HEK293 (cell line): ENCODE data around the gene GPR155.

ENCODE experiments used
- CTCF ChIA-PET: fragments of 350-600 bp; formaldehyde crosslinking; extraction: SDS; loops from one replicate; lab custom pipeline; 2021; ENCODE audit warnings: antibody characterized with exemption; lab: Yijun Ruan, JAX
- POLR2A ChIA-PET: fragments of 300-600 bp; formaldehyde crosslinking; extraction: SDS; loops from one replicate; lab custom pipeline; 2020; ENCODE audit warnings: antibody characterized with exemption, inconsistent platforms; lab: Yijun Ruan, JAX
- H3K27ac ChIP-seq: fragments of 200-500 bp; sonication (Bioruptor generic); 2 replicates; pipeline ENCODE4 v1.5.1; 2014; ENCODE audit warnings: low read depth, low read length, control low read depth, inconsistent platforms; ENCODE audit errors: extremely low read depth
- H3K36me3 ChIP-seq, 2 experiments: fragments of 200-500 bp in 1 of 2; sonication (Bioruptor generic) in 1 of 2; 1 replicate in 1 of 2; 2 replicates in 1 of 2; pipeline ENCODE4 v1.5.1; 2014 to 2017; ENCODE audit warnings: inconsistent platforms in 2 of 2, low read length in 2 of 2; ENCODE audit not compliant: control insufficient read depth in 2 of 2, insufficient read depth in 1 of 2
- H3K4me1 ChIP-seq: fragments of 200-500 bp; sonication (Bioruptor generic); 2 replicates; pipeline ENCODE4 v1.5.1; 2014; ENCODE audit warnings: mild to moderate bottlenecking, low read length, inconsistent platforms; ENCODE audit not compliant: control insufficient read depth, insufficient read depth
- H3K4me3 ChIP-seq: 2 replicates; pipeline ENCODE4 v1.5.1; 2011; ENCODE audit warnings: low read depth, mild to moderate bottlenecking, control low read depth, low read length, moderate library complexity
- H3K9me3 ChIP-seq: fragments of 200-500 bp; sonication (Bioruptor generic); 2 replicates; pipeline ENCODE4 v1.5.1; 2014; ENCODE audit warnings: low read depth, low read length, inconsistent platforms; ENCODE audit not compliant: control insufficient read depth, insufficient read depth
- BCL11A ChIP-seq: fragments of 450-650 bp; formaldehyde crosslinking; IDR thresholded peaks from 2 replicates; pipeline ENCODE4 v1.5.1; 2016; ENCODE audit warnings: low read depth, missing biosample characterization, missing genetic modification characterization
- ZBTB21 ChIP-seq: fragments of 450-650 bp; formaldehyde crosslinking; IDR thresholded peaks from 2 replicates; pipeline ENCODE4 v1.5.1; 2017; ENCODE audit warnings: missing biosample characterization, missing genetic modification characterization
- ZBTB8A ChIP-seq: fragments of 450-650 bp; formaldehyde crosslinking; IDR thresholded peaks from 2 replicates; pipeline ENCODE4 v1.5.1; 2016; ENCODE audit warnings: missing biosample characterization, missing genetic modification characterization
- ZFHX2 ChIP-seq: fragments of 450-650 bp; formaldehyde crosslinking; conservative IDR thresholded peaks from 2 replicates; pipeline ENCODE4 v1.5.1; 2016; ENCODE audit warnings: missing biosample characterization, missing genetic modification characterization
- ZFP37 ChIP-seq: fragments of 450-650 bp; formaldehyde crosslinking; IDR thresholded peaks from 2 replicates; pipeline ENCODE4 v1.5.1; 2016; ENCODE audit warnings: missing biosample characterization, missing genetic modification characterization
- ZFP69B ChIP-seq: fragments of 450-650 bp; formaldehyde crosslinking; IDR thresholded peaks from 2 replicates; pipeline ENCODE4 v1.5.1; 2016; ENCODE audit warnings: missing biosample characterization, missing genetic modification characterization
- ZNF274 ChIP-seq, 2 experiments: fragments of 200-500 bp in 1 of 2; fragments of 450-650 bp in 1 of 2; sonication (Bioruptor generic) in 1 of 2; formaldehyde crosslinking in 1 of 2; IDR thresholded peaks; 2 replicates each; pipeline versions ENCODE4 v1.5.1 to v1.6.1; 2014 to 2016; ENCODE audit warnings: borderline replicate concordance in 1 of 2, inconsistent platforms in 1 of 2, low read length in 1 of 2, missing biosample characterization in 1 of 2, missing genetic modification characterization in 1 of 2
- ZNF350 ChIP-seq: fragments of 450-650 bp; formaldehyde crosslinking; IDR thresholded peaks from 2 replicates; pipeline ENCODE4 v1.5.0; 2017; ENCODE audit warnings: missing biosample characterization, mild to moderate bottlenecking, missing genetic modification characterization
- ZNF404 ChIP-seq: fragments of 450-650 bp; formaldehyde crosslinking; IDR thresholded peaks from 2 replicates; pipeline ENCODE4 v1.5.1; 2017; ENCODE audit warnings: missing biosample characterization, missing genetic modification characterization
- ZNF561 ChIP-seq: fragments of 450-650 bp; IDR thresholded peaks from 2 replicates; pipeline ENCODE4 v1.5.1; 2018; ENCODE audit warnings: missing biosample characterization, missing genetic modification characterization, borderline replicate concordance
- ZNF621 ChIP-seq: fragments of 450-650 bp; formaldehyde crosslinking; IDR thresholded peaks from 2 replicates; pipeline ENCODE4 v1.5.1; 2017; ENCODE audit warnings: missing biosample characterization, missing genetic modification characterization
- TF ChIP-seq, protein P1 (sequence below): fragments of 450-650 bp; formaldehyde crosslinking; IDR thresholded peaks from 2 replicates; pipeline ENCODE4; 2016; ENCODE audit warnings: missing biosample characterization, missing genetic modification characterization
- TF ChIP-seq, protein P2 (sequence below): fragments of 450-650 bp; IDR thresholded peaks from 2 replicates; pipeline ENCODE4 v1.5.1; 2018; ENCODE audit warnings: missing biosample characterization, mild to moderate bottlenecking, missing genetic modification characterization
- TF ChIP-seq, protein P3 (sequence below): fragments of 450-650 bp; formaldehyde crosslinking; IDR thresholded peaks from 2 replicates; pipeline ENCODE4 v1.5.1; 2016; ENCODE audit warnings: missing biosample characterization, missing genetic modification characterization
- TF ChIP-seq, protein P4 (sequence below): fragments of 450-650 bp; formaldehyde crosslinking; IDR thresholded peaks from 2 replicates; pipeline ENCODE4 v1.5.1; 2017; ENCODE audit warnings: missing biosample characterization, missing genetic modification characterization
- TF ChIP-seq, protein P5 (sequence below): fragments of 450-650 bp; formaldehyde crosslinking; IDR thresholded peaks from 2 replicates; pipeline ENCODE4 v1.5.1; 2016; ENCODE audit warnings: missing biosample characterization, missing genetic modification characterization
- TF ChIP-seq, protein P6 (sequence below): fragments of 450-650 bp; formaldehyde crosslinking; IDR thresholded peaks from 2 replicates; pipeline ENCODE4 v1.5.1; 2016; ENCODE audit warnings: missing biosample characterization, missing genetic modification characterization

Gene GPR155

DNA sequence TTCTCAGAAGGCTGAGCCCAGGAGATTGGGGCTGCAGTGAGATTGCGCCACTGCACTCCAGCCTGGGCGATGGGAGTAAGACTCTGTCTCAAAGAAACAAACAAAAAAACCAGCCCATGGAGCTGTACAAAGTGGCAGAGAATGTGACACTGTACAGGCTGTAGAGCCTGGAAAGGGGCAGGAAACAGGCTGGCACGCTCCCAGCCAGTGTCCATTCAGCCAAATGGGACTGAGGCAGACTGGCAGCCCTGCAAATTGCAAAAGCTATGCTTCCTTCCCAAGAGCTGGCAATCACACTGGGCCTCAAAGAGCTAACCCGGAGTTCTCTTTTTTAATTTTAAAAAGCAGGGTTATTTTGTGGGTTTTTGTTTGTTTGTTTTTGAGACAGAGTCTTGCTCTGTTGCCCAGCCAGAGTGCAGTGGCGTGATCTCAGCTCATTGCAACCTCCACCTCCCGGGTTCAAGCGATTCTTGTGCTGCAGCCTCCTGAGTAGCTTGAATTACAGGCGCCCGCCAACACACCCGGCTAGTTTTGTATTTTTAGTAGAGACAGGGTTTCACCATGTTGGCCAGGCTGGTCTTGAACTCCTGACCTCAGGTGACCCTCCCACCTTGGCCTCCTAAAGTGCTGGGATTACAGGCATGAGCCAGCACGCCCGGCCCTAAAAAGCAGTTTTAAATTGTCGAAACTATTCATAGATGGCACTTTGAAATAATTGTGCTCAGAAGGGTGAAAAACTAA lies 48.5 kb downstream of the GPR155 start (continued):
- TF ChIP-seq, protein P1, sequence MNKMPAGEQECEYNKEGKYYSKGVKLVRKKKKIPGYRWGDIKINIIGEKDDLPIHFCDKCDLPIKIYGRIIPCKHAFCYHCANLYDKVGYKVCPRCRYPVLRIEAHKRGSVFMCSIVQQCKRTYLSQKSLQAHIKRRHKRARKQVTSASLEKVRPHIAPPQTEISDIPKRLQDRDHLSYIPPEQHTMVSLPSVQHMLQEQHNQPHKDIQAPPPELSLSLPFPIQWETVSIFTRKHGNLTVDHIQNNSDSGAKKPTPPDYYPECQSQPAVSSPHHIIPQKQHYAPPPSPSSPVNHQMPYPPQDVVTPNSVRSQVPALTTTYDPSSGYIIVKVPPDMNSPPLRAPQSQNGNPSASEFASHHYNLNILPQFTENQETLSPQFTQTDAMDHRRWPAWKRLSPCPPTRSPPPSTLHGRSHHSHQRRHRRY (tag by site-specific recombination), result no peak

DNA sequence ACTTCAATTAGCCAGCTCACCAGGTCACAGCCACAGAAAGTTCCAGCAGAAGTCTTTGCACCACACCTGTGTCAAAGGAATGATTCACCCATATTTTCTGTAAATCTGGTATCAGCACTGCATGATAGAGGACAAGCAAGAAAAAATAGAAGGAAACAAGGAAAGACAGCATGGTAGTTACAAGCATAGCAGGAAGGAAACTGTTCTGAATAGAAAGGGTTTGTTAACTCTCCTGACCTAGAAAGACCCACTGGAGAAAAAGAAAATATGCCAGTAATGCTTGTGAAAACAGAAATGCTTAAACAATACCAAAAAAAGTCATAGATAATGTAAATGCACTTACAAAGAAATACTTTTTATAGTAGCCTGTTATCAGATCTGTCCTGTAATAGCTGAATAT lies 50.5 kb downstream of the GPR155 start:
- H3K4me1 ChIP-seq, result no peaks in the 10 kb centered on the region
- CTCF ChIA-PET, result no interaction called here
- no peaks in the 10 kb centered on the region for H3K9me3 ChIP-seq
- H3K4me3 ChIP-seq, result no peak overlapping the region
- H3K27ac ChIP-seq, result no peak overlapping the region
- POLR2A ChIA-PET, result no interaction called here
- H3K36me3 ChIP-seq, result peaks cover 4 to 19% of the 10 kb centered on the region in 2 experiments; a peak in 2 of 3 replicates
- TF ChIP-seq ZFHX2 (tag by site-specific recombination) (no peak), ZBTB21 (tag by site-specific recombination) (no peak), ZFP69B (tag by site-specific recombination) (no peak), ZNF404 (tag by site-specific recombination) (no peak), ZNF274 (IDR thresholded peaks at IDR 0.05; ENCODE audit: low read length) (no peak), ZNF274 (tag by site-specific recombination; IDR thresholded peaks at IDR 0.05; ENCODE audit: borderline replicate concordance) (no peak)
- TF ChIP-seq, protein P2, sequence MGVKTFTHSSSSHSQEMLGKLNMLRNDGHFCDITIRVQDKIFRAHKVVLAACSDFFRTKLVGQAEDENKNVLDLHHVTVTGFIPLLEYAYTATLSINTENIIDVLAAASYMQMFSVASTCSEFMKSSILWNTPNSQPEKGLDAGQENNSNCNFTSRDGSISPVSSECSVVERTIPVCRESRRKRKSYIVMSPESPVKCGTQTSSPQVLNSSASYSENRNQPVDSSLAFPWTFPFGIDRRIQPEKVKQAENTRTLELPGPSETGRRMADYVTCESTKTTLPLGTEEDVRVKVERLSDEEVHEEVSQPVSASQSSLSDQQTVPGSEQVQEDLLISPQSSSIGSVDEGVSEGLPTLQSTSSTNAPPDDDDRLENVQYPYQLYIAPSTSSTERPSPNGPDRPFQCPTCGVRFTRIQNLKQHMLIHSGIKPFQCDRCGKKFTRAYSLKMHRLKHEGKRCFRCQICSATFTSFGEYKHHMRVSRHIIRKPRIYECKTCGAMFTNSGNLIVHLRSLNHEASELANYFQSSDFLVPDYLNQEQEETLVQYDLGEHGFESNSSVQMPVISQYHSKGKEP (tag by site-specific recombination), result no peak
- TF ChIP-seq, protein P3, sequence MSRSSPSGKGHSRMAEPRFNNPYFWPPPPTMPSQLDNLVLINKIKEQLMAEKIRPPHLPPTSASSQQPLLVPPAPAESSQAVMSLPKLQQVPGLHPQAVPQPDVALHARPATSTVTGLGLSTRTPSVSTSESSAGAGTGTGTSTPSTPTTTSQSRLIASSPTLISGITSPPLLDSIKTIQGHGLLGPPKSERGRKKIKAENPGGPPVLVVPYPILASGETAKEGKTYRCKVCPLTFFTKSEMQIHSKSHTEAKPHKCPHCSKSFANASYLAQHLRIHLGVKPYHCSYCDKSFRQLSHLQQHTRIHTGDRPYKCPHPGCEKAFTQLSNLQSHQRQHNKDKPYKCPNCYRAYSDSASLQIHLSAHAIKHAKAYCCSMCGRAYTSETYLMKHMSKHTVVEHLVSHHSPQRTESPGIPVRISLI (tag by site-specific recombination), result no peak

DNA sequence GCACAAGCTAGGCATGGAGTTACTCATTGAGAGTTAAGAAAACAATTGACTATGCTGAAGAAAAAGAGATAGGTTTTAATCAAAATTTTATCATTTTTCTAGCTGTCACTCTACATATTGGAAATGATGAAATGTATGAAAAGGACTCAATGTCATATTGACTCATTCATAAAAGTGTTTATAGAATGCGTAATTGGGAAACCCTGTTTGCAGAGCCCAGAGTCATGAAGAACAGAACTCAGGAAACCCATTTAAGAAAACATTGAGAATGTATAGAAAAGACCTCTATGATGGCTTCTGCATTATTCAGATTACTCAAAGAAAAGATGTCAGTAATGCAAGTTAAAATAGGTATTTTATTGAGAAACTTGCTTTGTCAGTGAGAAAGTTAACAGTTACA lies 54.9 kb downstream of the GPR155 start:
- Histone ChIP-seq H3K36me3 (peaks cover 20 to 51% of the 10 kb centered on the region in 2 experiments), H3K9me3 (no peaks in the 10 kb centered on the region), H3K4me1 (no peaks in the 10 kb centered on the region), H3K27ac (no peak overlapping the region), H3K4me3 (no peak overlapping the region)
- ChIA-PET POLR2A (no interaction called here), CTCF (no interaction called here)
- TF ChIP-seq ZNF404 (tag by site-specific recombination) (no peak), ZFP37 (no peak), ZNF350 (tag by site-specific recombination) (no peak), BCL11A (tag by site-specific recombination) (no peak), ZNF561 (tag by site-specific recombination) (no peak), ZBTB8A (tag by site-specific recombination) (no peak), ZNF621 (tag by site-specific recombination) (no peak)
- TF ChIP-seq, protein P4, sequence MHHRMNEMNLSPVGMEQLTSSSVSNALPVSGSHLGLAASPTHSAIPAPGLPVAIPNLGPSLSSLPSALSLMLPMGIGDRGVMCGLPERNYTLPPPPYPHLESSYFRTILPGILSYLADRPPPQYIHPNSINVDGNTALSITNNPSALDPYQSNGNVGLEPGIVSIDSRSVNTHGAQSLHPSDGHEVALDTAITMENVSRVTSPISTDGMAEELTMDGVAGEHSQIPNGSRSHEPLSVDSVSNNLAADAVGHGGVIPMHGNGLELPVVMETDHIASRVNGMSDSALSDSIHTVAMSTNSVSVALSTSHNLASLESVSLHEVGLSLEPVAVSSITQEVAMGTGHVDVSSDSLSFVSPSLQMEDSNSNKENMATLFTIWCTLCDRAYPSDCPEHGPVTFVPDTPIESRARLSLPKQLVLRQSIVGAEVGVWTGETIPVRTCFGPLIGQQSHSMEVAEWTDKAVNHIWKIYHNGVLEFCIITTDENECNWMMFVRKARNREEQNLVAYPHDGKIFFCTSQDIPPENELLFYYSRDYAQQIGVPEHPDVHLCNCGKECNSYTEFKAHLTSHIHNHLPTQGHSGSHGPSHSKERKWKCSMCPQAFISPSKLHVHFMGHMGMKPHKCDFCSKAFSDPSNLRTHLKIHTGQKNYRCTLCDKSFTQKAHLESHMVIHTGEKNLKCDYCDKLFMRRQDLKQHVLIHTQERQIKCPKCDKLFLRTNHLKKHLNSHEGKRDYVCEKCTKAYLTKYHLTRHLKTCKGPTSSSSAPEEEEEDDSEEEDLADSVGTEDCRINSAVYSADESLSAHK (tag by site-specific recombination), result no peak
- TF ChIP-seq, protein P5, sequence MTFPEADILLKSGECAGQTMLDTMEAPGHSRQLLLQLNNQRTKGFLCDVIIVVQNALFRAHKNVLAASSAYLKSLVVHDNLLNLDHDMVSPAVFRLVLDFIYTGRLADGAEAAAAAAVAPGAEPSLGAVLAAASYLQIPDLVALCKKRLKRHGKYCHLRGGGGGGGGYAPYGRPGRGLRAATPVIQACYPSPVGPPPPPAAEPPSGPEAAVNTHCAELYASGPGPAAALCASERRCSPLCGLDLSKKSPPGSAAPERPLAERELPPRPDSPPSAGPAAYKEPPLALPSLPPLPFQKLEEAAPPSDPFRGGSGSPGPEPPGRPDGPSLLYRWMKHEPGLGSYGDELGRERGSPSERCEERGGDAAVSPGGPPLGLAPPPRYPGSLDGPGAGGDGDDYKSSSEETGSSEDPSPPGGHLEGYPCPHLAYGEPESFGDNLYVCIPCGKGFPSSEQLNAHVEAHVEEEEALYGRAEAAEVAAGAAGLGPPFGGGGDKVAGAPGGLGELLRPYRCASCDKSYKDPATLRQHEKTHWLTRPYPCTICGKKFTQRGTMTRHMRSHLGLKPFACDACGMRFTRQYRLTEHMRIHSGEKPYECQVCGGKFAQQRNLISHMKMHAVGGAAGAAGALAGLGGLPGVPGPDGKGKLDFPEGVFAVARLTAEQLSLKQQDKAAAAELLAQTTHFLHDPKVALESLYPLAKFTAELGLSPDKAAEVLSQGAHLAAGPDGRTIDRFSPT (tag by site-specific recombination), result no peak
- TF ChIP-seq, protein P6, sequence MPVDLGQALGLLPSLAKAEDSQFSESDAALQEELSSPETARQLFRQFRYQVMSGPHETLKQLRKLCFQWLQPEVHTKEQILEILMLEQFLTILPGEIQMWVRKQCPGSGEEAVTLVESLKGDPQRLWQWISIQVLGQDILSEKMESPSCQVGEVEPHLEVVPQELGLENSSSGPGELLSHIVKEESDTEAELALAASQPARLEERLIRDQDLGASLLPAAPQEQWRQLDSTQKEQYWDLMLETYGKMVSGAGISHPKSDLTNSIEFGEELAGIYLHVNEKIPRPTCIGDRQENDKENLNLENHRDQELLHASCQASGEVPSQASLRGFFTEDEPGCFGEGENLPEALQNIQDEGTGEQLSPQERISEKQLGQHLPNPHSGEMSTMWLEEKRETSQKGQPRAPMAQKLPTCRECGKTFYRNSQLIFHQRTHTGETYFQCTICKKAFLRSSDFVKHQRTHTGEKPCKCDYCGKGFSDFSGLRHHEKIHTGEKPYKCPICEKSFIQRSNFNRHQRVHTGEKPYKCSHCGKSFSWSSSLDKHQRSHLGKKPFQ (tag by site-specific recombination), result no peak
- TF ChIP-seq, protein P3 (tag by site-specific recombination), result no peak
